Measurements from ENCODE around the gene TENM4. TPM values are rescaled to one million over a fixed set of nuclear protein-coding genes. Genes with fewer than 3 reads are reported as not detected.

Gene TENM4
- total RNA-seq, 2 experiments from 2014 or later: not detected

GRCh38 chr11:79122759-79123158 lies 318.1 kb downstream of the TENM4 start:
- H3K4me1 Mint-ChIP-seq (ENCODE audit: low read depth): no peaks in the 10 kb centered on the region
- DNase-seq (no peak), ATAC-seq (no peak)
- no peak overlapping the region for H3K4me3 Mint-ChIP-seq
- H3K36me3 Mint-ChIP-seq (ENCODE audit: low read depth): no peaks in the 10 kb centered on the region
- H3K9me3 Mint-ChIP-seq: peaks cover 3% of the 10 kb centered on the region
- peaks cover 2% of the 10 kb centered on the region for H3K27me3 Mint-ChIP-seq
- no peak overlapping the region for H3K27ac Mint-ChIP-seq
- ChIA-PET POLR2A (no interaction called here), CTCF (no interaction called here)
- TF ChIP-seq CTCF (IDR thresholded peaks at IDR 0.05): no peak
- intact Hi-C loops (cut with micrococcal nuclease): no loop called here

- no peaks in the 10 kb centered on the region for H3K9me3 Mint-ChIP-seq
- intact Hi-C loops (cut with micrococcal nuclease): no loop called here
- H3K36me3 Mint-ChIP-seq (ENCODE audit: low read depth): no peaks in the 10 kb centered on the region
- no peak for TF ChIP-seq CTCF (IDR thresholded peaks at IDR 0.05)
- no peak for ATAC-seq
- no peaks in the 10 kb centered on the region for H3K4me1 Mint-ChIP-seq (ENCODE audit: low read depth)
- no peak overlapping the region for H3K27ac Mint-ChIP-seq
- ChIA-PET CTCF (no interaction called here), POLR2A (no interaction called here)
- no peak overlapping the region for H3K4me3 Mint-ChIP-seq
- H3K27me3 Mint-ChIP-seq: peaks cover 2% of the 10 kb centered on the region
- no peak for DNase-seq
Observed at GRCh38 chr11:79121351-79121750, 319.5 kb downstream of the TENM4 start.

GRCh38 chr11:79119491-79120284 lies 321.1 kb downstream of the TENM4 start:
- no peaks in the 10 kb centered on the region for H3K36me3 Mint-ChIP-seq (ENCODE audit: low read depth)
- H3K9me3 Mint-ChIP-seq: peaks cover 3% of the 10 kb centered on the region
- no peak for ATAC-seq
- intact Hi-C loops (cut with micrococcal nuclease): no loop called here
- TF ChIP-seq CTCF (IDR thresholded peaks at IDR 0.05): no peak
- H3K4me1 Mint-ChIP-seq (ENCODE audit: low read depth): no peaks in the 10 kb centered on the region
- H3K27me3 Mint-ChIP-seq: peaks cover 2% of the 10 kb centered on the region
- no peak overlapping the region for H3K27ac Mint-ChIP-seq
- no peak overlapping the region for H3K4me3 Mint-ChIP-seq
- DNase-seq: no peak
- ChIA-PET CTCF (interaction anchor here (1.2 kb wide), 1 partner anchor 19 kb away, joined by 3 read pairs; no protein-coding TSS in a partner anchor), POLR2A (no interaction called here)

GRCh38 chr11:79117488-79117887 lies 323.3 kb downstream of the TENM4 start:
- no peak overlapping the region for H3K27ac Mint-ChIP-seq
- intact Hi-C loops (cut with micrococcal nuclease): no loop called here
- H3K27me3 Mint-ChIP-seq: peaks cover 2% of the 10 kb centered on the region
- no peaks in the 10 kb centered on the region for H3K4me1 Mint-ChIP-seq (ENCODE audit: low read depth)
- ChIA-PET POLR2A (no interaction called here), CTCF (no interaction called here)
- TF ChIP-seq CTCF (IDR thresholded peaks at IDR 0.05): no peak
- ATAC-seq (no peak), DNase-seq (no peak)
- peaks cover 3% of the 10 kb centered on the region for H3K9me3 Mint-ChIP-seq
- H3K36me3 Mint-ChIP-seq (ENCODE audit: low read depth): no peaks in the 10 kb centered on the region
- no peak overlapping the region for H3K4me3 Mint-ChIP-seq

GRCh38 chr11:79116600-79116999 lies 324.2 kb downstream of the TENM4 start:
- Mint-ChIP-seq H3K27ac (no peak overlapping the region), H3K4me3 (no peak overlapping the region), H3K36me3 (ENCODE audit: low read depth) (no peaks in the 10 kb centered on the region), H3K4me1 (ENCODE audit: low read depth) (no peaks in the 10 kb centered on the region), H3K27me3 (peaks cover 3% of the 10 kb centered on the region), H3K9me3 (peaks cover 3% of the 10 kb centered on the region)
- POLR2A ChIA-PET: no interaction called here
- no peak for DNase-seq
- TF ChIP-seq CTCF (IDR thresholded peaks at IDR 0.05): no peak
- CTCF ChIA-PET: no interaction called here
- ATAC-seq: no peak
- intact Hi-C loops (cut with micrococcal nuclease): no loop called here

Data from activated CD8-positive, alpha-beta T cell treated with anti-CD3 and anti-CD28 coated beads for 36 hours (primary cell).